Natural killer cell (primary cell): ENCODE measurements around the gene SLC2A1. TPM values are rescaled to one million over a fixed set of nuclear protein-coding genes. Genes with fewer than 3 reads are reported as not detected.

Source experiments
- ATAC-seq, 3 donors: fragments of 150-1000 bp in 2 of 3; fragments of 200-7000 bp in 1 of 3; cut with Tn5 transposase; 1 replicate in 1 of 3; 2 replicates in 2 of 3; pipeline ENCODE4 v1.10.0; 2021; ENCODE audit warnings: mild to moderate bottlenecking in 2 of 3, moderate library complexity in 2 of 3
- DNase-seq, 2 donors: peaks; one replicate each; pipeline versions ENCODE4 v3.0.0 to v3.0.0-alpha.2; 2013 to 2021; ENCODE audit warnings: mixed read lengths in 1 of 2
- H3K27ac ChIP-seq: one replicate; pipeline ENCODE4 v1.5.1; 2013; ENCODE audit warnings: mild to moderate bottlenecking, low read length
- H3K27me3 ChIP-seq: one replicate; pipeline ENCODE4 v1.6.1; 2013; ENCODE audit warnings: low read length; ENCODE audit not compliant: control insufficient read depth, insufficient read depth
- H3K36me3 ChIP-seq: one replicate; pipeline ENCODE4 v1.6.1; 2013; ENCODE audit warnings: low read length; ENCODE audit not compliant: control insufficient read depth, insufficient read depth
- H3K4me1 ChIP-seq: one replicate; pipeline ENCODE4 v1.6.1; 2013; ENCODE audit warnings: low read length; ENCODE audit not compliant: control insufficient read depth, insufficient read depth
- H3K4me3 ChIP-seq: one replicate; pipeline ENCODE4 v1.5.1; 2013; ENCODE audit warnings: low read length
- H3K9me3 ChIP-seq: one replicate; pipeline ENCODE4 v1.6.1; 2013; ENCODE audit warnings: low read length; ENCODE audit not compliant: control insufficient read depth, insufficient read depth
- H3K27ac Mint-ChIP-seq, 2 donors: one replicate each; pipeline ENCODE4 v1.8.0; 2022; ENCODE audit warnings: mild to moderate bottlenecking in 2 of 2, mixed read lengths in 2 of 2, moderate library complexity in 1 of 2
- H3K27me3 Mint-ChIP-seq, 2 donors: one replicate each; pipeline ENCODE4 v1.8.0; 2022; ENCODE audit warnings: low read depth in 2 of 2, mixed read lengths in 2 of 2
- H3K36me3 Mint-ChIP-seq: one replicate; pipeline ENCODE4 v1.8.0; 2022; ENCODE audit warnings: mixed read lengths
- H3K4me1 Mint-ChIP-seq, 2 donors: one replicate each; pipeline ENCODE4 v1.8.0; 2022; ENCODE audit warnings: mixed read lengths in 2 of 2
- H3K4me3 Mint-ChIP-seq: one replicate; pipeline ENCODE4 v1.8.0; 2022; ENCODE audit warnings: mild to moderate bottlenecking, moderate library complexity, mixed read lengths
- H3K9me3 Mint-ChIP-seq, 2 donors: one replicate each; pipeline ENCODE4 v1.8.0; 2022; ENCODE audit warnings: mixed read lengths in 2 of 2
- CTCF ChIP-seq: fragments of 200-600 bp; IDR thresholded peaks from one replicate; pipeline ENCODE4 v1.8.0; 2022; ENCODE audit warnings: antibody characterized with exemption
- WGBS: methylation state at CpG from one replicate; pipeline ENCODE4 v1.1.7; 2013; ENCODE audit warnings: missing lambda C conversion rate; ENCODE audit not compliant: insufficient coverage; 5-methylcytosine and 5-hydroxymethylcytosine counted together
- intact Hi-C: fragments of 100-400 bp; cut with micrococcal nuclease; formaldehyde crosslinking; loops from one replicate; pipeline ENCODE4 v1.14.2; 2022
- total RNA-seq, 4 donors: library from RNA; stranded (reverse); fragments of 120-200 nt in 1 of 4; gene quantifications; one replicate each; pipeline versions ENCODE4 v1.2.3 to v1.2.4, GENCODE V29; 2013 to 2022

Gene SLC2A1
- total RNA-seq, 3 donors from 2014 or later (not counting 1 experiment from before 2014, with no cell fraction given), result 94.7 to 143 (median 95.1) TPM

DNA sequence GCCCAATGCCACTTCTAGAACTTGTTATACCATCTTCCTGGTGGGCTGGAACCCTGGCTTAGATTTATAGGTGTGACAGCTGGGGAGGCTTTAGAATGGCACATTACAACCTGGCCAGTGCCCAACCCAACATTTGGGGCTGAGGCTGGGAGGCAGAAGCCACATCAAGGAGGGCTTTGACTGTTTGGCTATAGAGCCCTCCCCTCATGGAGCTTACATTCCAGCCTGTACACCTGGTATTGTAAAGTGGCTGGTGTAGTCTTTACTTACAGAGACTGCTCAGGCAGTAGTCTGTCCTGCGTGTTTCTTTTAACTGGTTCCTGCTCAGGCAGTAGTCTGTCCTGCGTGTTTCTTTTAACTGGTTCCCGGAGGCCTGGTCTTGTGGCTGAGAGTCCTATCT lies 10.0 kb upstream of the SLC2A1 start:
- 93% methylated on average over 3 of the region's 3 CpGs for WGBS
- H3K36me3 ChIP-seq, result no peaks in the 10 kb centered on the region
- intact Hi-C loops, result no loop called here
- ATAC-seq, result no peak
- H3K4me1 ChIP-seq, result no peaks in the 10 kb centered on the region
- H3K27ac ChIP-seq, result no peak overlapping the region
- Mint-ChIP-seq H3K4me1 (peaks cover 3 to 6% of the 10 kb centered on the region in 2 donors), H3K27ac (no peak overlapping the region), H3K9me3 (no peaks in the 10 kb centered on the region), H3K36me3 (no peaks in the 10 kb centered on the region), H3K27me3 (peaks cover 0 to under 1% of the 10 kb centered on the region in 2 donors), H3K4me3 (no peak overlapping the region)
- no peaks in the 10 kb centered on the region for H3K9me3 ChIP-seq
- no peak for TF ChIP-seq CTCF
- no peak overlapping the region for H3K4me3 ChIP-seq
- no peak for DNase-seq
- H3K27me3 ChIP-seq, result no peaks in the 10 kb centered on the region

DNA sequence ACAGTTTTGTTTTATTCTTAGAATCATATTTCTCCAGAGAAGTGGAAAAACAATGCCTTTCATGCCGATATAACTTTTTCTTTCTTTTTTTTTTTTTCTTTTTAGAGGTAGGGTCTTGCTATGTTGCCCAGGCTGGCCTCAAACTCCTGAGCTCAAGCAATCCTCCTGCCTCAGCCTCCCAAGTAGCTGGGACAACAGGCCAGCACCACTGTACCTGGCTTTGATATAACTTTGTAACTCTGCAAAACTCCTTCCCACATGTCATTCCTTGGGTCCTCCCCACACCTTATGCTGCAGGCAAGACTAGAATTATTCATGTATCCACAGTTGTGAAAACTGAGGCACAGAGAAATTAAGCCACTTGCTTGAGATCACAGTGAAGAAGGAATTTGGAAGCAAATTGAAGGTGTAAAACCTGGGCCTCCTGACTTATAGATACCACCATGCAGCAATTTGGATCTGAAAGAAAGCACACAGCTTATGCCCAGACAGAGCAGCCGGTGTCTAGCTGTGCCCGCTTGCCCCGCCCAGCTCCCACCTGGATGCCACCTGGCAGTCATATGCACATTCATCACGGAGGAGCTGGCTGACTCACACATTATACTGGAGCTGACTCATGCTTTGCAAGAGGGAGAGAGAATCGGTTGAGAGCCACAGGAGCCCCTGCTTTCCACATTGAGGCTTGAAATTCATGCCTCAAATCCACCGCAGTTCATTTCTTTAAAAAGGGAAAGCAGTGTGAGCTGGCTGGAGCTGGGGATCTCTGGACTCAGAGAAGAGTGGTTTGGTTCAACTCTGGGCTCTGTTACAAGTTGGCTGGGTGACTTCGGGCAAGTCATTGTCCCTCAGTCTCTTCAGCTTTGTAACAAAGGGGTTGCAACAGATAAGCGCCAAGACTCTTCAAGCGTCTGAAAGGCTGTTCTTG lies 8.3 kb upstream of the SLC2A1 start:
- Mint-ChIP-seq H3K27ac (no peak overlapping the region), H3K4me3 (no peak overlapping the region), H3K36me3 (no peaks in the 10 kb centered on the region), H3K27me3 (peaks cover 0 to 6% of the 10 kb centered on the region in 2 donors), H3K9me3 (no peaks in the 10 kb centered on the region), H3K4me1 (peaks cover 9 to 16% of the 10 kb centered on the region in 2 donors)
- no peak overlapping the region for H3K4me3 ChIP-seq
- no peak for DNase-seq
- no peak for TF ChIP-seq CTCF
- 78% methylated on average over 9 of the region's 10 CpGs for WGBS
- no peaks in the 10 kb centered on the region for H3K27me3 ChIP-seq
- no peaks in the 10 kb centered on the region for H3K9me3 ChIP-seq
- H3K27ac ChIP-seq, result no peak overlapping the region
- ATAC-seq, result no peak
- no peaks in the 10 kb centered on the region for H3K4me1 ChIP-seq
- H3K36me3 ChIP-seq, result no peaks in the 10 kb centered on the region
- intact Hi-C loops, result no loop called here

DNA sequence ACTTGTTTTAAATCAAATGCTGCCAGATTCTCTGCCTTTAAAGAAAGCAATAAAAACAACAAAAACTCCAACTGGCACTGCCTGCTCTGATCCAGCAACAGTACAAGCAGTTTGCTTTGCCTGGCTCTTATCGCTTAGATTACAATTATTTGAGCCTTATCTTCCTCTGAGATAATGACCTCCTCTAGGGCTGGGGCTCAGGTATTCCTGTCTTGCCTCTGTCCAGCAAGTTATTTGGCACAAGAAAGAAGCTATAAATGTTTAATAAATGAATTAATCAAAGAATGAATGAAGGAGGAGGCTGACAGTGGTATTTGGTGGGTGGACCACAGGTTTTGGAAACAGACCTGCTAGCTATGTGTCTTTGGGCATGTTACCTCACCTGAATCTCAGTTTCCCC lies 6.7 kb upstream of the SLC2A1 start:
- no peaks in the 10 kb centered on the region for H3K27me3 ChIP-seq
- H3K4me3 Mint-ChIP-seq, result no peak overlapping the region
- 94% methylated on average over 1 of the region's 1 CpG for WGBS
- H3K9me3 ChIP-seq, result no peaks in the 10 kb centered on the region
- no peak for TF ChIP-seq CTCF
- peaks cover 9 to 30% of the 10 kb centered on the region in 2 donors for H3K4me1 Mint-ChIP-seq
- H3K27me3 Mint-ChIP-seq, result peaks cover 0 to 8% of the 10 kb centered on the region in 2 donors
- intact Hi-C loops, result no loop called here
- no peak overlapping the region for H3K27ac Mint-ChIP-seq
- H3K36me3 Mint-ChIP-seq, result no peaks in the 10 kb centered on the region
- H3K36me3 ChIP-seq, result no peaks in the 10 kb centered on the region
- ATAC-seq (no peak), DNase-seq (no peak)
- H3K4me1 ChIP-seq, result no peaks in the 10 kb centered on the region
- H3K4me3 ChIP-seq, result no peak overlapping the region
- H3K27ac ChIP-seq, result no peak overlapping the region
- no peaks in the 10 kb centered on the region for H3K9me3 Mint-ChIP-seq
